ENCODE data around the gene PLCL2.

GRCh38 chr3:16869261-16870005 lies 15.3 kb upstream of the PLCL2 start:
- TF ChIP-seq CTCF (IDR thresholded peaks at IDR 0.05; ENCODE audit: low read depth, low read length, missing input control), result no peak
- no peak for TF ChIP-seq TAF1 (conservative IDR thresholded peaks at IDR 0.05)
- TF ChIP-seq, protein P1, sequence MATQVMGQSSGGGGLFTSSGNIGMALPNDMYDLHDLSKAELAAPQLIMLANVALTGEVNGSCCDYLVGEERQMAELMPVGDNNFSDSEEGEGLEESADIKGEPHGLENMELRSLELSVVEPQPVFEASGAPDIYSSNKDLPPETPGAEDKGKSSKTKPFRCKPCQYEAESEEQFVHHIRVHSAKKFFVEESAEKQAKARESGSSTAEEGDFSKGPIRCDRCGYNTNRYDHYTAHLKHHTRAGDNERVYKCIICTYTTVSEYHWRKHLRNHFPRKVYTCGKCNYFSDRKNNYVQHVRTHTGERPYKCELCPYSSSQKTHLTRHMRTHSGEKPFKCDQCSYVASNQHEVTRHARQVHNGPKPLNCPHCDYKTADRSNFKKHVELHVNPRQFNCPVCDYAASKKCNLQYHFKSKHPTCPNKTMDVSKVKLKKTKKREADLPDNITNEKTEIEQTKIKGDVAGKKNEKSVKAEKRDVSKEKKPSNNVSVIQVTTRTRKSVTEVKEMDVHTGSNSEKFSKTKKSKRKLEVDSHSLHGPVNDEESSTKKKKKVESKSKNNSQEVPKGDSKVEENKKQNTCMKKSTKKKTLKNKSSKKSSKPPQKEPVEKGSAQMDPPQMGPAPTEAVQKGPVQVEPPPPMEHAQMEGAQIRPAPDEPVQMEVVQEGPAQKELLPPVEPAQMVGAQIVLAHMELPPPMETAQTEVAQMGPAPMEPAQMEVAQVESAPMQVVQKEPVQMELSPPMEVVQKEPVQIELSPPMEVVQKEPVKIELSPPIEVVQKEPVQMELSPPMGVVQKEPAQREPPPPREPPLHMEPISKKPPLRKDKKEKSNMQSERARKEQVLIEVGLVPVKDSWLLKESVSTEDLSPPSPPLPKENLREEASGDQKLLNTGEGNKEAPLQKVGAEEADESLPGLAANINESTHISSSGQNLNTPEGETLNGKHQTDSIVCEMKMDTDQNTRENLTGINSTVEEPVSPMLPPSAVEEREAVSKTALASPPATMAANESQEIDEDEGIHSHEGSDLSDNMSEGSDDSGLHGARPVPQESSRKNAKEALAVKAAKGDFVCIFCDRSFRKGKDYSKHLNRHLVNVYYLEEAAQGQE (IDR thresholded peaks at IDR 0.05), result no peak
- no peak for TF ChIP-seq HNF4G (IDR thresholded peaks at IDR 0.05)
- TF ChIP-seq, protein P2, sequence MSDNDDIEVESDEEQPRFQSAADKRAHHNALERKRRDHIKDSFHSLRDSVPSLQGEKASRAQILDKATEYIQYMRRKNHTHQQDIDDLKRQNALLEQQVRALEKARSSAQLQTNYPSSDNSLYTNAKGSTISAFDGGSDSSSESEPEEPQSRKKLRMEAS (IDR thresholded peaks at IDR 0.05), result no peak
- TF ChIP-seq RAD21 (IDR thresholded peaks at IDR 0.05), result no peak
- TF ChIP-seq GABPA (IDR thresholded peaks at IDR 0.05 in 1 of 2, conservative IDR thresholded peaks at IDR 0.05 in 1 of 2), result no peak
- TF ChIP-seq SP1 (IDR thresholded peaks at IDR 0.05), result no peak
- TF ChIP-seq, protein P3, sequence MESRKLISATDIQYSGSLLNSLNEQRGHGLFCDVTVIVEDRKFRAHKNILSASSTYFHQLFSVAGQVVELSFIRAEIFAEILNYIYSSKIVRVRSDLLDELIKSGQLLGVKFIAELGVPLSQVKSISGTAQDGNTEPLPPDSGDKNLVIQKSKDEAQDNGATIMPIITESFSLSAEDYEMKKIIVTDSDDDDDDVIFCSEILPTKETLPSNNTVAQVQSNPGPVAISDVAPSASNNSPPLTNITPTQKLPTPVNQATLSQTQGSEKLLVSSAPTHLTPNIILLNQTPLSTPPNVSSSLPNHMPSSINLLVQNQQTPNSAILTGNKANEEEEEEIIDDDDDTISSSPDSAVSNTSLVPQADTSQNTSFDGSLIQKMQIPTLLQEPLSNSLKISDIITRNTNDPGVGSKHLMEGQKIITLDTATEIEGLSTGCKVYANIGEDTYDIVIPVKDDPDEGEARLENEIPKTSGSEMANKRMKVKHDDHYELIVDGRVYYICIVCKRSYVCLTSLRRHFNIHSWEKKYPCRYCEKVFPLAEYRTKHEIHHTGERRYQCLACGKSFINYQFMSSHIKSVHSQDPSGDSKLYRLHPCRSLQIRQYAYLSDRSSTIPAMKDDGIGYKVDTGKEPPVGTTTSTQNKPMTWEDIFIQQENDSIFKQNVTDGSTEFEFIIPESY (IDR thresholded peaks at IDR 0.05), result no peak
- no peak for TF ChIP-seq ATF3 (IDR thresholded peaks at IDR 0.05)
- no peak for TF ChIP-seq YY1 (IDR thresholded peaks at IDR 0.05)
- TF ChIP-seq HNF4A (conservative IDR thresholded peaks at IDR 0.05), result no peak
- TF ChIP-seq JUND (IDR thresholded peaks at IDR 0.05), result no peak
- TF ChIP-seq FOXA1 (IDR thresholded peaks at IDR 0.05), result no peak
